PC-9 (cell line): ENCODE data around the gene UCP3. TPM values are rescaled to one million over a fixed set of nuclear protein-coding genes. Genes with fewer than 3 reads are reported as not detected.

Experiments
- BruUV-seq: library from RNA; stranded (reverse); fragments of 400-500 nt; replicated peaks from 2 replicates; lab custom pipeline; 2021; lab: Mats Ljungman, UMichigan
- CTCF ChIA-PET: fragments of 300-600 bp; sonication (Branson Sonifier 250); formaldehyde crosslinking; loops from one replicate; lab custom pipeline; 2022; ENCODE audit warnings: antibody characterized with exemption; lab: Charles Lee
- POLR2A ChIA-PET: fragments of 300-600 bp; sonication (Branson Sonifier 250); formaldehyde crosslinking; loops from one replicate; lab custom pipeline; 2022; ENCODE audit warnings: antibody characterized with exemption; ENCODE audit not compliant: unreplicated experiment; lab: Charles Lee
- DNase-seq, 2 experiments: peaks; one replicate each; pipeline versions ENCODE4 v3.0.0 to v3.0.0-alpha.2; 2015 to 2022; ENCODE audit warnings: mixed read lengths in 1 of 2
- H2AFZ ChIP-seq: fragments of 200-600 bp; sonication (generic); 2 replicates; pipeline ENCODE4 v1.8.1; 2017; ENCODE audit warnings: antibody characterized with exemption
- H3F3A ChIP-seq: fragments of 200-600 bp; sonication (generic); 2 replicates; pipeline ENCODE4 v1.8.1; 2017; ENCODE audit warnings: antibody characterized with exemption, mild to moderate bottlenecking, low read depth; ENCODE audit not compliant: insufficient read depth
- H3K27ac ChIP-seq: fragments of 200-600 bp; sonication (generic); 2 replicates; pipeline ENCODE4 v1.6.1; 2016; ENCODE audit warnings: mixed run types
- H3K27me3 ChIP-seq: fragments of 200-600 bp; sonication (generic); 2 replicates; pipeline ENCODE4 v1.6.1; 2016; ENCODE audit warnings: low read depth, mixed run types; ENCODE audit not compliant: insufficient read depth
- H3K36me3 ChIP-seq: fragments of 200-600 bp; sonication (generic); 2 replicates; pipeline ENCODE4 v1.6.1; 2016; ENCODE audit warnings: low read depth, mixed run types
- H3K4me1 ChIP-seq: fragments of 200-600 bp; sonication (generic); replicated peaks from 2 replicates; pipeline ENCODE4 v1.6.1; 2016; ENCODE audit warnings: mixed run types; ENCODE audit not compliant: insufficient read depth
- H3K4me2 ChIP-seq: fragments of 200-600 bp; sonication (generic); 2 replicates; pipeline ENCODE4 v1.6.1; 2017; ENCODE audit warnings: mixed run types
- H3K4me3 ChIP-seq: fragments of 200-600 bp; sonication (generic); 2 replicates; pipeline ENCODE4 v1.6.1; 2016; ENCODE audit warnings: mixed run types
- H3K79me2 ChIP-seq: fragments of 200-600 bp; sonication (generic); 2 replicates; pipeline ENCODE4 v1.6.1; 2017; ENCODE audit warnings: low read depth, mixed run types
- H3K9me2 ChIP-seq: fragments of 200-600 bp; sonication (generic); 2 replicates; pipeline ENCODE4 v1.8.1; 2017; ENCODE audit warnings: mild to moderate bottlenecking; ENCODE audit not compliant: insufficient read depth
- H3K9me3 ChIP-seq: fragments of 200-600 bp; sonication (generic); 2 replicates; pipeline ENCODE4 v1.8.1; 2016; ENCODE audit warnings: low read depth; ENCODE audit not compliant: insufficient read depth
- H4K20me1 ChIP-seq: fragments of 200-600 bp; sonication (generic); 2 replicates; pipeline ENCODE4 v1.8.1; 2017; ENCODE audit not compliant: insufficient read depth
- CTCF ChIP-seq: fragments of 200-600 bp; sonication (generic); conservative IDR thresholded peaks from 2 replicates; pipeline ENCODE4 v1.6.1; 2017; ENCODE audit warnings: mixed run types, antibody characterized with exemption, mild to moderate bottlenecking, moderate library complexity
- EZH2 ChIP-seq: fragments of 200-600 bp; sonication (generic); IDR thresholded peaks from 2 replicates; pipeline ENCODE4 v1.8.0; 2017; ENCODE audit warnings: antibody characterized with exemption, low read depth
- intact Hi-C: fragments of 100-400 bp; cut with micrococcal nuclease; formaldehyde crosslinking; loops from one replicate; pipeline ENCODE4 v1.10.0; 2022; ENCODE audit not compliant: unreplicated experiment
- total RNA-seq: library from RNA; stranded (reverse); gene quantifications from 2 replicates; pipeline ENCODE4 v1.2.3, GENCODE V29; 2021

UCP3 gene
- total RNA-seq, 1 experiment from 2014 or later = 2.0 TPM

- Histone ChIP-seq H3K27me3 (no peaks in the 10 kb centered on the region), H3K4me1 (peaks cover 36% of the 10 kb centered on the region), H3K9me2 (no peaks in the 10 kb centered on the region), H3K4me2 (peak overlapping the region; percentile 91), H3K27ac (peak overlapping the region; percentile 73), H3K4me3 (peak overlapping the region; percentile 70), H3F3A (peaks cover 14% of the 10 kb centered on the region; the same call in 1 of the 2 replicates), H3K79me2 (peaks cover 17% of the 10 kb centered on the region), H3K36me3 (no peaks in the 10 kb centered on the region), H3K9me3 (no peaks in the 10 kb centered on the region), H2AFZ (peak overlapping the region; percentile 88), H4K20me1 (no peaks in the 10 kb centered on the region)
- CTCF ChIA-PET = no interaction called here
- POLR2A ChIA-PET = interaction anchor here (0.7 kb wide), 1 partner anchor 509 kb away, joined by 4 read pairs; no protein-coding TSS in a partner anchor
- no peak for TF ChIP-seq EZH2
- TF ChIP-seq CTCF = no peak
- intact Hi-C loops = loop anchor here (1.0 to 5.0 kb wide), 4 partner anchors 43 to 187 kb away; partner anchors contain the start of genes C2CD3 and PPME1
- no peak for DNase-seq
- BruUV-seq = TSS peak; percentile 79
Measured at GRCh38 chr11:73983741-73984538, 24.9 kb downstream of the UCP3 start.

GRCh38 chr11:73982990-73983740 is 25.7 kb downstream of the UCP3 start:
- DNase-seq = peak; percentile 90 to 96
- BruUV-seq = no TSS peak
- peaks cover 36% of the 10 kb centered on the region for H3K4me1 ChIP-seq
- H3F3A ChIP-seq = peaks cover 14% of the 10 kb centered on the region; the same call in 1 of the 2 replicates
- ChIA-PET POLR2A (interaction anchor here (0.6 to 0.9 kb wide), 5 partner anchors 17 to 188 kb away, joined by 3 to 9 read pairs (median 6); partner anchors contain the start of gene PPME1), CTCF (interaction anchor here (0.6 to 0.9 kb wide), 2 partner anchors 21 to 72 kb away, joined by 3 read pairs; no protein-coding TSS in a partner anchor)
- no peaks in the 10 kb centered on the region for H3K27me3 ChIP-seq
- H3K36me3 ChIP-seq = no peaks in the 10 kb centered on the region
- intact Hi-C loops = loop anchor here (1.0 to 5.0 kb wide), 4 partner anchors 44 to 188 kb away; partner anchors contain the start of genes C2CD3 and PPME1
- no peaks in the 10 kb centered on the region for H3K9me3 ChIP-seq
- no peaks in the 10 kb centered on the region for H4K20me1 ChIP-seq
- H3K9me2 ChIP-seq = no peaks in the 10 kb centered on the region
- H2AFZ ChIP-seq = peak overlapping the region; percentile 88
- H3K4me3 ChIP-seq = peak overlapping the region; percentile 70
- peaks cover 17% of the 10 kb centered on the region for H3K79me2 ChIP-seq
- peak overlapping the region; percentile 91 for H3K4me2 ChIP-seq
- TF ChIP-seq CTCF (no peak), EZH2 (no peak)
- H3K27ac ChIP-seq = peak overlapping the region; percentile 73

GRCh38 chr11:73982595-73982989 is 26.3 kb downstream of the UCP3 start, which contains the start of gene UCP2:
UCP2 (minus strand) TSS chr11:73982843; CDS start chr11:73978378, 4,465 bp downstream.
- Histone ChIP-seq H3K4me3 (peak within 1 kb of the TSS; percentile 70), H3K27me3 (no peaks in the 10 kb centered on the region), H3K4me1 (peaks cover 36% of the 10 kb centered on the region), H3K9me2 (no peaks in the 10 kb centered on the region), H3K79me2 (peaks cover 17% of the 10 kb centered on the region), H3K27ac (peak within 1 kb of the TSS; percentile 73), H3K36me3 (peaks cover 3% of the 10 kb centered on the region; the same call in 1 of the 2 replicates), H2AFZ (peak within 1 kb of the TSS; percentile 88), H3F3A (peaks cover 14% of the 10 kb centered on the region; the same call in 1 of the 2 replicates), H4K20me1 (no peaks in the 10 kb centered on the region), H3K4me2 (peak within 1 kb of the TSS; percentile 91), H3K9me3 (no peaks in the 10 kb centered on the region)
- ChIA-PET POLR2A (interaction anchor here (0.6 to 0.9 kb wide), 6 partner anchors 16 to 189 kb away, joined by 3 to 9 read pairs (median 6); partner anchors contain the start of gene PPME1), CTCF (interaction anchor here (0.6 to 0.9 kb wide), 2 partner anchors 20 to 73 kb away, joined by 3 read pairs; no protein-coding TSS in a partner anchor)
- intact Hi-C loops = loop anchor here (5.0 kb wide), 2 partner anchors 45 to 110 kb away; no protein-coding TSS in a partner anchor
- BruUV-seq = no TSS peak
- peak in 1 of 2 experiments; percentile 89 for DNase-seq
- TF ChIP-seq EZH2 = no peak
- TF ChIP-seq CTCF = no peak
